Measurements from ENCODE around the gene TMEM217.
"Not testable (repeated sequence)": the region's sequence is repeated elsewhere in the genome, so short reads cannot be mapped to it uniquely, and the experiment has no call there.

Gene TMEM217

GRCh38 chr6:37196451-37196850 is 61.5 kb downstream of the TMEM217 start:
- not testable (repeated sequence) for H3K9me3 ChIP-seq (ENCODE audit: control insufficient read depth, low read length); H3K4me1 ChIP-seq (ENCODE audit: control insufficient read depth, insufficient read depth, low read length); H3K27me3 ChIP-seq (replicated peaks; ENCODE audit: control insufficient read depth, insufficient read depth, low read length); H3K9ac ChIP-seq (ENCODE audit: low read length); H3K4me3 ChIP-seq (ENCODE audit: low read length); DNase-seq (ENCODE audit: low read depth); H3K36me3 ChIP-seq (ENCODE audit: control insufficient read depth, insufficient read depth, low read length, severe bottlenecking)

GRCh38 chr6:37194886-37195285 is 63.1 kb downstream of the TMEM217 start:
- not testable (repeated sequence) for H3K36me3 ChIP-seq (ENCODE audit: control insufficient read depth, insufficient read depth, low read length, severe bottlenecking); H3K4me3 ChIP-seq (ENCODE audit: low read length); H3K27me3 ChIP-seq (replicated peaks; ENCODE audit: control insufficient read depth, insufficient read depth, low read length); DNase-seq (ENCODE audit: low read depth); H3K9me3 ChIP-seq (ENCODE audit: control insufficient read depth, low read length); H3K9ac ChIP-seq (ENCODE audit: low read length); H3K4me1 ChIP-seq (ENCODE audit: control insufficient read depth, insufficient read depth, low read length)

- Histone ChIP-seq H3K4me3 (ENCODE audit: low read length) (no peak overlapping the region), H3K9me3 (ENCODE audit: control insufficient read depth, low read length) (no peaks in the 10 kb centered on the region), H3K27me3 (replicated peaks; ENCODE audit: control insufficient read depth, insufficient read depth, low read length) (no peaks in the 10 kb centered on the region), H3K4me1 (ENCODE audit: control insufficient read depth, insufficient read depth, low read length) (no peaks in the 10 kb centered on the region), H3K9ac (ENCODE audit: low read length) (no peak overlapping the region), H3K36me3 (ENCODE audit: control insufficient read depth, insufficient read depth, low read length, severe bottlenecking) (no peaks in the 10 kb centered on the region)
- no peak for DNase-seq (ENCODE audit: low read depth)
These were observed 65.3 kb downstream of the TMEM217 start for GRCh38 chr6:37192666-37193065.

- Histone ChIP-seq H3K9me3 (ENCODE audit: control insufficient read depth, low read length) (no peaks in the 10 kb centered on the region), H3K36me3 (ENCODE audit: control insufficient read depth, insufficient read depth, low read length, severe bottlenecking) (no peaks in the 10 kb centered on the region), H3K4me1 (ENCODE audit: control insufficient read depth, insufficient read depth, low read length) (no peaks in the 10 kb centered on the region), H3K9ac (ENCODE audit: low read length) (no peak overlapping the region), H3K4me3 (ENCODE audit: low read length) (no peak overlapping the region), H3K27me3 (replicated peaks; ENCODE audit: control insufficient read depth, insufficient read depth, low read length) (no peaks in the 10 kb centered on the region)
- peak; percentile 29 for DNase-seq (ENCODE audit: low read depth)
These were observed 67.8 kb downstream of the TMEM217 start for GRCh38 chr6:37190159-37190535.

GRCh38 chr6:37188962-37189510 is 68.9 kb downstream of the TMEM217 start:
- no peaks in the 10 kb centered on the region for H3K36me3 ChIP-seq (ENCODE audit: control insufficient read depth, insufficient read depth, low read length, severe bottlenecking)
- H3K4me1 ChIP-seq (ENCODE audit: control insufficient read depth, insufficient read depth, low read length), result no peaks in the 10 kb centered on the region
- no peak overlapping the region for H3K9ac ChIP-seq (ENCODE audit: low read length)
- no peaks in the 10 kb centered on the region for H3K9me3 ChIP-seq (ENCODE audit: control insufficient read depth, low read length)
- DNase-seq (ENCODE audit: low read depth), result no peak
- H3K27me3 ChIP-seq (replicated peaks; ENCODE audit: control insufficient read depth, insufficient read depth, low read length), result no peaks in the 10 kb centered on the region
- no peak overlapping the region for H3K4me3 ChIP-seq (ENCODE audit: low read length)

- no peak overlapping the region for H3K4me3 ChIP-seq (ENCODE audit: low read length)
- H3K36me3 ChIP-seq (ENCODE audit: control insufficient read depth, insufficient read depth, low read length, severe bottlenecking), result no peaks in the 10 kb centered on the region
- no peak overlapping the region for H3K9ac ChIP-seq (ENCODE audit: low read length)
- no peaks in the 10 kb centered on the region for H3K27me3 ChIP-seq (replicated peaks; ENCODE audit: control insufficient read depth, insufficient read depth, low read length)
- DNase-seq (ENCODE audit: low read depth), result no peak
- no peaks in the 10 kb centered on the region for H3K9me3 ChIP-seq (ENCODE audit: control insufficient read depth, low read length)
- H3K4me1 ChIP-seq (ENCODE audit: control insufficient read depth, insufficient read depth, low read length), result no peaks in the 10 kb centered on the region
These were observed 70.5 kb downstream of the TMEM217 start for GRCh38 chr6:37187321-37188022.

GRCh38 chr6:37185949-37186720 is 71.8 kb downstream of the TMEM217 start:
- not testable (repeated sequence) for H3K9me3 ChIP-seq (ENCODE audit: control insufficient read depth, low read length); H3K9ac ChIP-seq (ENCODE audit: low read length)

GRCh38 chr6:37182736-37183590 is 75.0 kb downstream of the TMEM217 start:
- Histone ChIP-seq H3K9ac (ENCODE audit: low read length) (no peak overlapping the region), H3K36me3 (ENCODE audit: control insufficient read depth, insufficient read depth, low read length, severe bottlenecking) (no peaks in the 10 kb centered on the region), H3K27me3 (replicated peaks; ENCODE audit: control insufficient read depth, insufficient read depth, low read length) (no peaks in the 10 kb centered on the region), H3K4me1 (ENCODE audit: control insufficient read depth, insufficient read depth, low read length) (no peaks in the 10 kb centered on the region), H3K9me3 (ENCODE audit: control insufficient read depth, low read length) (no peaks in the 10 kb centered on the region), H3K4me3 (ENCODE audit: low read length) (no peak overlapping the region)
- no peak for DNase-seq (ENCODE audit: low read depth)

More at GRCh38 chr6:37185949-37186720, 71.8 kb downstream of the TMEM217 start:
- not testable (repeated sequence) for H3K36me3 ChIP-seq (ENCODE audit: control insufficient read depth, insufficient read depth, low read length, severe bottlenecking); H3K27me3 ChIP-seq (replicated peaks; ENCODE audit: control insufficient read depth, insufficient read depth, low read length); DNase-seq (ENCODE audit: low read depth); H3K4me1 ChIP-seq (ENCODE audit: control insufficient read depth, insufficient read depth, low read length); H3K4me3 ChIP-seq (ENCODE audit: low read length)

- DNase-seq (ENCODE audit: low read depth); H3K9ac ChIP-seq (ENCODE audit: low read length); H3K36me3 ChIP-seq (ENCODE audit: control insufficient read depth, insufficient read depth, low read length, severe bottlenecking); H3K4me1 ChIP-seq (ENCODE audit: control insufficient read depth, insufficient read depth, low read length); H3K9me3 ChIP-seq (ENCODE audit: control insufficient read depth, low read length); H3K4me3 ChIP-seq (ENCODE audit: low read length); H3K27me3 ChIP-seq (replicated peaks; ENCODE audit: control insufficient read depth, insufficient read depth, low read length): not testable (repeated sequence)
These were observed 77.3 kb downstream of the TMEM217 start for GRCh38 chr6:37180610-37181009.

GRCh38 chr6:37180075-37180474 is 77.9 kb downstream of the TMEM217 start:
- no peak for DNase-seq (ENCODE audit: low read depth)
- peaks cover 9% of the 10 kb centered on the region for H3K36me3 ChIP-seq (ENCODE audit: control insufficient read depth, insufficient read depth, low read length, severe bottlenecking)
- no peak overlapping the region for H3K4me3 ChIP-seq (ENCODE audit: low read length)
- no peak overlapping the region for H3K9ac ChIP-seq (ENCODE audit: low read length)
- H3K9me3 ChIP-seq (ENCODE audit: control insufficient read depth, low read length), result no peaks in the 10 kb centered on the region
- no peaks in the 10 kb centered on the region for H3K4me1 ChIP-seq (ENCODE audit: control insufficient read depth, insufficient read depth, low read length)
- no peaks in the 10 kb centered on the region for H3K27me3 ChIP-seq (replicated peaks; ENCODE audit: control insufficient read depth, insufficient read depth, low read length)

- DNase-seq (ENCODE audit: low read depth), result no peak
- Histone ChIP-seq H3K4me1 (ENCODE audit: control insufficient read depth, insufficient read depth, low read length) (peaks cover 17% of the 10 kb centered on the region), H3K36me3 (ENCODE audit: control insufficient read depth, insufficient read depth, low read length, severe bottlenecking) (peaks cover 29% of the 10 kb centered on the region), H3K9me3 (ENCODE audit: control insufficient read depth, low read length) (no peaks in the 10 kb centered on the region), H3K4me3 (ENCODE audit: low read length) (no peak overlapping the region), H3K9ac (ENCODE audit: low read length) (no peak overlapping the region), H3K27me3 (replicated peaks; ENCODE audit: control insufficient read depth, insufficient read depth, low read length) (no peaks in the 10 kb centered on the region)
These were observed 79.9 kb downstream of the TMEM217 start for GRCh38 chr6:37177935-37178517.
